C4-2B (cell line): ENCODE results near the gene EMX2.

ENCODE experiments used
- ZFX ChIP-seq: fragments of 450-650 bp; IDR thresholded peaks from 2 replicates; pipeline ENCODE4 v1.6.1; 2017
- TF ChIP-seq, protein P1 (sequence below): fragments of 450-650 bp; conservative IDR thresholded peaks from 2 replicates; pipeline ENCODE4 v1.5.1; 2017; ENCODE audit warnings: mild to moderate bottlenecking

DNA sequence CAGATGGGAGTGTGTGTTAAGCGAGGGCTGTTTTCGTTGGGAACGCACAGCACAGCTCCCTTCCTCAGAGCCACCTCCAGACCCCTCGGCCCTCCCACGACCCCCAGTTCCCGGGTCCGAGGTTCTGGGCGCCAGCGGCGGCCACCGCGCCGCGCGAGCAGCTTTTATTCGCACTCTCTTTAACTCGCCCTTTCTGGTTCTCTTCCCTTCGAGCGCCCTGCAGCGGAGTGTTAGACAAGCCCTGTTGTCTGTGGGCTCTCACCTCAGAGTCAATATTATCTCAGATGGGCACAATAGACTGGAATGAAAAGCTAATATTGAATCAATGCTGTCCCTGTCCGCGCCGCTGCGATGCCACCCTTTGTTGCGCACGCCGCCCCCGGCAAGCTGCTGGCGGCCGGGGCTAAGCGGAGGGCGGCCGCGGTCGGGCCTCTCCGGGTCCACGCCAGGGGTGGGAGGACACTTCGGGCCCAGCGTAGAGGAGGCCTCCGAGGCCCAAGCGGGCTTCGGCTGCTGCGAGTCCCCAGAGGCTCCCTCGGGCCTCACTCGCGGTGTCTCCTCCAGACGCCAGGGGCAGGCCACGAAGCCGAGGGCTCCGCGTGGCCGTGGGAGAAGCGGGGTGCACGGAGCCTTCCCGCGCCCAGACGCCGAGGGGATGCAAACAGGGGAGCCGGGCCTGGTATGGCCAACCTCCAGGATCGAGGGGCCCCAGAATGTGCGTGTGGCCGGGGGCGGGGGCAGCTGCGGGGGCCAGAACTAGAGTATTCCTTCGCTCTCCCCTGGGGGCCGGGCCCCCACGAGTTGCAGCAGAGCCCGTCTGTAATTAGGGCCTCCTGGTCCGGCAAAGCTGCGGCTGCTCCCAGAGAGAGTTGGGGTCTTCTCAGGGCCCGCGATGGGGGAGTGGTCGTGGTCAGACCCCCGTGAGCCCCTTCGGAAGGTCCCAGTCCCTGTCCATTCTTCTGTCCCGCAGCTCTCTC is 7.9 kb upstream of the EMX2 start:
- TF ChIP-seq, protein P1, sequence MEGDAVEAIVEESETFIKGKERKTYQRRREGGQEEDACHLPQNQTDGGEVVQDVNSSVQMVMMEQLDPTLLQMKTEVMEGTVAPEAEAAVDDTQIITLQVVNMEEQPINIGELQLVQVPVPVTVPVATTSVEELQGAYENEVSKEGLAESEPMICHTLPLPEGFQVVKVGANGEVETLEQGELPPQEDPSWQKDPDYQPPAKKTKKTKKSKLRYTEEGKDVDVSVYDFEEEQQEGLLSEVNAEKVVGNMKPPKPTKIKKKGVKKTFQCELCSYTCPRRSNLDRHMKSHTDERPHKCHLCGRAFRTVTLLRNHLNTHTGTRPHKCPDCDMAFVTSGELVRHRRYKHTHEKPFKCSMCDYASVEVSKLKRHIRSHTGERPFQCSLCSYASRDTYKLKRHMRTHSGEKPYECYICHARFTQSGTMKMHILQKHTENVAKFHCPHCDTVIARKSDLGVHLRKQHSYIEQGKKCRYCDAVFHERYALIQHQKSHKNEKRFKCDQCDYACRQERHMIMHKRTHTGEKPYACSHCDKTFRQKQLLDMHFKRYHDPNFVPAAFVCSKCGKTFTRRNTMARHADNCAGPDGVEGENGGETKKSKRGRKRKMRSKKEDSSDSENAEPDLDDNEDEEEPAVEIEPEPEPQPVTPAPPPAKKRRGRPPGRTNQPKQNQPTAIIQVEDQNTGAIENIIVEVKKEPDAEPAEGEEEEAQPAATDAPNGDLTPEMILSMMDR: no peak
- TF ChIP-seq ZFX: no peak
